ENCODE results near the gene PFN2.
A peak's percentile ranks its signal among the peaks of the same experiment; 100 is the strongest.
"Not testable (repeated sequence)": the region's sequence is repeated elsewhere in the genome, so short reads cannot be mapped to it uniquely, and the experiment has no call there.

The PFN2 gene

GRCh38 chr3:149969110-149969939 lies 1.4 kb downstream of the PFN2 start:
- intact Hi-C loops (cut with DNase I), result loop anchor here (5.0 kb wide), 2 partner anchors 92 to 152 kb away; no protein-coding TSS in a partner anchor
- peak; percentile 17 to 91 (median 56) for DNase-seq

DNA sequence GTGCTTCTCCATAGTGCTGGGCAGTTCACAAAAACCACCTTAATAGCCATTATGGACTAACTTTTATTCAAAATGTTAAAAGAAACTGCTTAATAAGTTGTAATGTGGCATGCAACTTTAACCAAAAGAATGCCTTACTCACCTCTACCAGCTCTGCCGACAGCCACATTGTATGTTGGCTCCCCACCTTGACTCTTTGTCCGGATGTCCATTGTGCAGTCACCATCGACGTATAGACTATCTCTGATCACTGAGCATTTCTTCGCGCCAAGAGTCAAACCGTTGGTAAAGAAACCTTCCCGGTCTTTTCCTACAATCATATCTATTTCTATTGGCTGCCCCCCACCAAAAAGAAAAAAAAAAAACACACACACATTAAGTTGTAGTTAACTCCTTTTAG lies 2.5 kb downstream of the PFN2 start:
- intact Hi-C loops (cut with DNase I), result loop anchor here (5.0 kb wide), 2 partner anchors 91 to 151 kb away; no protein-coding TSS in a partner anchor
- DNase-seq, result no peak

DNA sequence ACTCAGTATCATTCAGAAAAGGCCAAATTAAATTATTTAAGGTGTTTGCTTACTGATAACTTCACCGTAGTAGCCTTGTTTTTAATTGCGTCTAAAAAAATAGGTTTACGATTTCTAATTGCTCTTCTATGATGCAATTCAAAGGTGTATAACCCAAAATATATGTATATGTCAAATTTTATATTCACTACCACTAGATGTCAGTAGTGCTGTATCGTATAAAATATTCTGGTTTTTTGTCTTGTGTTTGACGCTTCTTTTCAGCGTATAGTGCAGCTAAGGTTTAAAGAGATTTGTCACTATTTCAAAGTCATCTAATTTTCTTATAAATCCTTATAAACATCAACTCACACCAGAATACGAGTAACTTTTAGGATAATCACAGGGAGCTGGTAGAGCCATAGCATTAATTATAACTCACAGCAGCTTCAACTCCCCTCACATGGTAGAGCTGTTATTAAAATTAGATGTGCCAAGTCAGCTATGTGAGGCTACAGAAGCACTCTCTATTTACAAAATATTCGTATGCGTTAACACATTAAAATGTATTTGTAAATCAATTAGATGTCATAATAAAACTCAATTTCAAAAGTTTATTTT lies 3.5 kb downstream of the PFN2 start:
- intact Hi-C loops (cut with DNase I), result loop anchor here (1.0 to 5.0 kb wide), 4 partner anchors 90 to 254 kb away; no protein-coding TSS in a partner anchor
- DNase-seq, result no peak

DNA sequence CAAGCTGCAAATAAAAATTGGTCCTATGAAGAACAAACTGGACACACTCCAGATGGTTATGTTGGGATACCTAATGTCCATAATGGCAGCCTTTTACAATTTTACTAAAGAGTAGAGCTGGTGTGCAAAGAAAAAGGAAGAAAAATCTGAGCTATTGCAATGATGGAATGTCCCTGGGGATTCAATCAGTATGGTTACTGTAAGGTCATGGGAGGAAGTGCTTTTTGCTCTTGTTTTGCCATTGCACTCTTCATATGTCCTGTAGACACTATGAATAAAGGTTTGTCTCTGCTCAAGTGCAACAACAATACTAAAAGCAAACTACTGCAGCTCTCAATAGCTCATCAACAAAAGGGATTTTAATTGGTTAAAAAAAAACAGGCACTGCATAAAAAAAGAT lies 5.4 kb downstream of the PFN2 start:
- intact Hi-C loops (cut with DNase I), result loop anchor here (5.0 kb wide), 2 partner anchors 88 to 148 kb away; no protein-coding TSS in a partner anchor
- DNase-seq, result no peak

DNA sequence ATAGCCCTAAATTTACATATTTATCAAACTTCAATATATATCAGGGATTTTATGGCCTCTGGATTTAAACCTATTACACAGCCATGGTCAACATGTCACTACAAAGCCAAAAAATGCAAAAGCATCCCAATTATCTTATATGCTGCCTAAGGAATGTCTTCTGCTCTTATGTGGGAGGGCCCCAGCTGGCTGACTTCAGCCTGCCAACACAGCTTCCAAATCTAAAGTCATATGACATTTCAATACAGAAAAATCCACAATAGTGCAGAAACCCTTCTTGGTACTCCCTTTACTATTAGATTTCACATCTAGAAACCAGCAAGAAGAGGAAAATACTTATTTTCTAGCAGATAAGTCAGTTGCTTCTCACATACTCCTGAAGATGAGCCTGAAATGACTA lies 6.4 kb downstream of the PFN2 start:
- peak in 5 of 10 donors; percentile 11 to 89 (median 35) for DNase-seq
- intact Hi-C loops (cut with DNase I), result no loop called here

DNA sequence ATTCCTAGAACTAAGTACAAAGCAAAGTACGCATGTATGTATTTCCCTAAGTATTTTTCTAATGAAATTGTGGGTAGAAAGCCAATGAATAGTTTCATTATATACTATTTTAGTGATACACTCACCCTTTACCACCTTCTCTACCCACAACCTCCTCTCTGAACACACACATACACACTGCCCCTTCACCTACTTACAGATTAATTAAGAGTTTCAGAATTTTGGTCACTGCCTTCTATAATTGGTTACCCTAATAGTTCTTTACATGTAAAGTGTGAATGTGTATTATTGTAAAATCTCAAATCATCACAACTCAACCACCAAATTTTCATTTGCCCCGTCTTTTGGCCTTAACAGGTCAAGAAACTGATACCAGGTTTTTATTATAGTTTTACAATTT lies 7.2 kb downstream of the PFN2 start:
- intact Hi-C loops (cut with DNase I), result no loop called here
- no peak for DNase-seq

DNA sequence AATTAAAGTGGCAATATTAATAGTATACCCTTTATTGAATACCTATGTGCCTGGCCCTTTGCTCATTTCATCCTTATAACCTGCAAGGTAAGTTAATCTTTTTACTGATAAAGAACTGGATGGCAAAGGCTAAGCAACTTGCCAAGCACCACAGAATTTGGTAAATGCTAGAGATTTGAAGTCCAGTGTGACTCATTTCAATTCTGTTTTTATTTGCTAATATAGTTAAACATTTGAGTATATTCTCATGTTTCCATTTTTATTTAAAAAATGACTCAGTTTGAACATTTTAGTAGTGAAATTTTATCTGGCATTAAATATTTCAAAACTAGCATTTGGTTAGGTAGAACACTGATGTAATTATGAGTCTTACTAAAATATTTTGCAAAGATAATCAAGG lies 11.3 kb downstream of the PFN2 start:
- no peak for DNase-seq
- intact Hi-C loops (cut with DNase I), result no loop called here

GRCh38 chr3:149958171-149958796 lies 12.4 kb downstream of the PFN2 start:
- intact Hi-C loops (cut with DNase I), result no loop called here
- no peak for DNase-seq

- intact Hi-C loops (cut with DNase I), result no loop called here
- DNase-seq, result no peak
Observed at GRCh38 chr3:149957361-149958125, 13.2 kb downstream of the PFN2 start.

- DNase-seq, result no peak
- intact Hi-C loops (cut with DNase I), result no loop called here
Observed at GRCh38 chr3:149955449-149955848, 15.2 kb downstream of the PFN2 start.

- DNase-seq, result no peak
- intact Hi-C loops (cut with DNase I), result no loop called here
Observed at GRCh38 chr3:149954812-149955211, 15.9 kb downstream of the PFN2 start.

DNA sequence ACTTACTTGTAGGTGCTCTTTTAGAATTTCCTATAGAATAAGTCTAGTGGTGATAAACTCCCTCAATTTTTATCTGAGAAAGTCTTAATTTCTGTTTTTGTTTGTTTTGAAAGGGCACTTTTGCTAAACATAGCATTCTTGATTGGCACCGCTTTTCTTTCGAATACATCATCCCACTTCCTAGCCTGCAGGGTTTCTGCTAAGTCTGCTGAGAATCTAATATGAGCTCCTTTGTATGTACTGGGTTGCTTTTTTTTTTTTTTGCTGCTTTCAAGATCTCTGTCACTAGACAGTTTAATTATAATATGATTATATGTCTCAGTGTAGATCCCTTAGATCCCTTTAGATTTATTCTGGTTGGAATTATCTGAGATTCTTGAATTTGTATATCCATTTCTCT lies 21.5 kb downstream of the PFN2 start:
- no peak for DNase-seq
- intact Hi-C loops (cut with DNase I), result no loop called here

- intact Hi-C loops (cut with DNase I), result no loop called here
Observed at GRCh38 chr3:149947231-149947630, 23.5 kb downstream of the PFN2 start.

GRCh38 chr3:149943966-149944365 lies 26.7 kb downstream of the PFN2 start:
- intact Hi-C loops (cut with DNase I); DNase-seq: not testable (repeated sequence)

More at GRCh38 chr3:149947231-149947630, 23.5 kb downstream of the PFN2 start:
- DNase-seq, result no peak

GRCh38 chr3:149942409-149942808 lies 28.3 kb downstream of the PFN2 start:
- no peak for DNase-seq
- intact Hi-C loops (cut with DNase I), result no loop called here

DNA sequence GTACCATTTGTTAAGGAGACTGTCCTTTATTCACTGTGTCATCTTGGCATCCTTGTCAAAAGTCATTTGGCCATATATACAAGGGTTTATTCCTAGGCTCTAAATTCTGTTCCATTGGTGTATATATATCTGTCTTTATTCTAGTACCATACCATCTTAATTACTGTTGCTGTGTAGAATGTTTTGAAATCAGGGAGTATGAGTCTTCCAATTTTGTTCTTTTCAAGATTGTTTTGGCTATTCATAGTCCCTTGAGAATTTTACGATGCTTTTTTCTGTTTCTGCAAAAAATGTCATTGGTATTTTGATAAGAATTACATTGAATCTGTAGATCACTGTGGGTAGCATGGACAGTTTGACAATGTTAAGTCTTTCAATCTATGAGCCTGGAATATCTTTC lies 28.7 kb downstream of the PFN2 start:
- intact Hi-C loops (cut with DNase I), result no loop called here

DNA sequence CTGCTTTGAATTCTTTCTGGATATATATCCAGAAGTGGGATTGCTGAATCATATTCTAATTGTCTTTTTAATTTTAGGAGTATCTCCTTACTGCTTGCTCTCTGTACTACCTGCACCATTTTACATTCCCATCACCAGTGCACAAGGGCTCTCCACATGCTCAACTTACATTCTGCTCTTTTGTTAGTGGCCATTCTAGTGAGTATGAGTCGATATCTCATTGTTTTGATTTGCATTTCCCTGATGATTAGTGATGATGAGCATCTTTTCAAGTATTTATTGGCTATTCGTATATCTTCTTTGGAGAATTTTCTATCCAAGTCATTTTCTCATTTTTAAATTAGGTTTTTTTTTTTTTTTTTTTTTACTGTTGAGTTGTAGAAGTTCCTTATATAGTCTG lies 29.5 kb downstream of the PFN2 start:
- no peak for DNase-seq
- intact Hi-C loops (cut with DNase I), result no loop called here

More for the DNA sequence above, 28.7 kb downstream of the PFN2 start:
- DNase-seq, result no peak

DNA sequence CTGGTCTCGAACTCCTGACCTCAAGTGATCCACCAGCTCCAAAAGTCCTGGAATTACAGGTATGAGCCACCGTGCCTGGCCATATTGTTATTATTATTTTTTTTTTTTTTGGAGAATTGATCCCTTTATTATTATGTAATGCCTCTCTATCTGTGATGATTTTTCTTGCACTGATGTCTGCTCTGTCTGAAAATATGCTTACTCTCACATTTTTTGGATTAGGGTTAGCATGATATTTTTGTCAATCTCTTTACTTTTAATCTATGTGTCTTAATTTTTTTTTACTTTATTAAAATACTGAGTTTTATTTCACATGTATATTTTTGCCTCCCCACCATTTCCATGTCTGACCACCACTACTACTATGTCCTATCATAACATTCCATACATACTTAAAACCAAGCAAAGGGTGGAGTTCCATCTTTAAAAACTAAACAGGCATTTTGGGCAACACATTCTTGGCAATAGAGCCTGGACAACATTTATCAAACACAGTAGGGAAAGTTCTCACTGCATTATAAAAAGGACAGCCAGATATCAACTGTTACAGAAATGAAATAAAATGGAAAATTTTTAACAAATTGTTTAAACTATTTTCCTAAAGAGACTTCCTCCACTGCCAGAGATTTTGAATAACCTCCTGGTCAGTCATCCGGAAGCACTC lies 32.2 kb downstream of the PFN2 start:
- intact Hi-C loops (cut with DNase I); DNase-seq: not testable (repeated sequence)

GRCh38 chr3:149936812-149937230 lies 33.9 kb downstream of the PFN2 start:
- intact Hi-C loops (cut with DNase I), result no loop called here
- DNase-seq, result peak in 6 of 10 donors; percentile 13 to 86 (median 61)

GRCh38 chr3:149934524-149934923 lies 36.2 kb downstream of the PFN2 start:
- no peak for DNase-seq
- intact Hi-C loops (cut with DNase I), result no loop called here
